SJCRH30 (cell line): ENCODE measurements around the gene LIN37. TPM values are rescaled to one million over a fixed set of nuclear protein-coding genes. Genes with fewer than 3 reads are reported as not detected.
"Not testable (repeated sequence)": the region's sequence is repeated elsewhere in the genome, so short reads cannot be mapped to it uniquely, and the experiment has no call there.

Source experiments
- DNase-seq, 2 experiments: peaks; one replicate each; pipeline ENCODE4 v3.0.0-alpha.2; 2015 to 2020
- H3K27ac ChIP-seq: fragments of 250-450 bp; sonication (Bioruptor Pico); 2 replicates; pipeline ENCODE4 v1.5.1; 2020; ENCODE audit warnings: mild to moderate bottlenecking, moderate library complexity
- H3K27me3 ChIP-seq: fragments of 250-450 bp; sonication (Bioruptor Pico); 2 replicates; pipeline ENCODE4 v1.5.1; 2020; ENCODE audit warnings: mild to moderate bottlenecking, moderate library complexity
- H3K36me3 ChIP-seq: fragments of 250-450 bp; sonication (Bioruptor Pico); 2 replicates; pipeline ENCODE4 v1.5.1; 2020; ENCODE audit warnings: mild to moderate bottlenecking, moderate library complexity
- H3K4me1 ChIP-seq: fragments of 250-450 bp; sonication (Bioruptor Pico); 2 replicates; pipeline ENCODE4 v1.5.1; 2020; ENCODE audit warnings: mild to moderate bottlenecking, moderate library complexity
- H3K4me3 ChIP-seq: fragments of 250-450 bp; sonication (Bioruptor Pico); 2 replicates; pipeline ENCODE4 v1.5.1; 2020; ENCODE audit warnings: mild to moderate bottlenecking, moderate library complexity
- H3K9me3 ChIP-seq: fragments of 250-450 bp; sonication (Bioruptor Pico); replicated peaks from 2 replicates; pipeline ENCODE4 v1.5.1; 2020; ENCODE audit warnings: mild to moderate bottlenecking, moderate library complexity
- total RNA-seq: library from RNA; depleted of rRNA; stranded (reverse); fragments of >200 nt; shearing (Covaris generic); gene quantifications from 2 replicates; pipeline ENCODE4 v1.2.3, GENCODE V29; 2014

The LIN37 gene
- total RNA-seq, 1 experiment from 2014 or later = 4.9 TPM

GRCh38 chr19:35757749-35758608 lies 9.6 kb downstream of the LIN37 start, which contains the start of gene PROSER3:
TSS of gene PROSER3 (plus strand) at chr19:35758176. CDS start at chr19:35758216, 40 bp downstream.
- peak; percentile 99 to 100 for DNase-seq
- Histone ChIP-seq H3K4me3 (peak within 1 kb of the TSS; percentile 91), H3K27me3 (no peaks in the 10 kb centered on the region), H3K4me1 (peaks cover 8% of the 10 kb centered on the region; the same call in 1 of the 2 replicates), H3K9me3 (no peaks in the 10 kb centered on the region), H3K27ac (peak within 1 kb of the TSS; percentile 89), H3K36me3 (peaks cover 16% of the 10 kb centered on the region; the same call in 1 of the 2 replicates)

DNA sequence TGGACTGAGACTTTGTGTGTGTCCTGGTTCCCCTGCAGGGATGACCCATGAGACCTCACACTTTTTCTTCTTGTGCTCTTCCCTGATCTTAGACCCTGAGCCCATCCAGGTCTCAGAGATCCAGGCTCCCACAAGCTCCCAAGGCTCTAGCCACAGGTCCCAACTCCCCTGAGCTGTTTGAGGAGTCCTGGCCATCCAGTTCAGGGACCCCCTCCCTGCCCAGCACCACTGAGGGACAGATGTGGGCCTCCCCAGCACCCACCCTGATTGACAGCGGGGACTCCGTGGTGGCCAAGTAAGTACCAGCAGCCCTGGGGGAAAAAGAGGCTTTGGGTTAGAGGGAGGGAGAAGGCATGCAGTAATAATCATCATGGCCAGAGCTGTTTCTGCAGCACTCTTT lies 11.3 kb downstream of the LIN37 start:
- no peak overlapping the region for H3K27ac ChIP-seq
- H3K27me3 ChIP-seq = no peaks in the 10 kb centered on the region
- peaks cover 17% of the 10 kb centered on the region; the same call in 1 of the 2 replicates for H3K36me3 ChIP-seq
- DNase-seq = no peak
- no peaks in the 10 kb centered on the region for H3K9me3 ChIP-seq
- H3K4me3 ChIP-seq = no peak overlapping the region
- peaks cover 8% of the 10 kb centered on the region; the same call in 1 of the 2 replicates for H3K4me1 ChIP-seq

DNA sequence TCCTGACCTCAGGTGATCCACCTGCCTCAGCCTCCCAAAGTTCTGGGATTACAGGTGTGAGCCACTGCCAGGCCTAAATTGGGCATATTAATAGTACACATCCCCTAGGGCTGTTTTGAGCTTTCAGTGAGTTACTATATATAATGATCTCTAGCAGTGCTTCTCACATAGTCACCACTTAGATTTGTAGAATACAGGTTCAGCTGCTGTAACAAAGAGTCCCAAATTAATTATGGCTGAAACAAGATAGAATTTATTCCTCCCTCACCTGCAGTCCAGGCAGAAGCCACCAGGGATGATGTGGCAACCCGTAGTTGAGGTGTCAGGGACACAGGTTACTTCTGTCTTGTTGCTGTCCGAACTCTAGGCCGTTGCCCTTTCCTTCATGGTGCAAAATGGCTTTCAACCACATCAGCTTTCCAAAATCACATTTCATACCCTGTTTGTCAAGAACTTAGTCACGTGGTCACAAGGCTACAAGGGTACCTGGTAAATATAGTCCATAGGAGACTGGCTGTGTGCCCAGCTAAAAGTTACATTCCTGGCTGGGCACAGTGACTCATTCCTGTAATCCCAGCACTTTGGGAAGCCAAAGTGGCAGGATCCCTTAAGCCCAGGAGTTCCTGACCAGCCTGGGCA lies 12.5 kb downstream of the LIN37 start:
- Histone ChIP-seq H3K4me1 (peaks cover 8% of the 10 kb centered on the region; the same call in 1 of the 2 replicates), H3K27ac (no peak overlapping the region), H3K27me3 (no peaks in the 10 kb centered on the region), H3K4me3 (no peak overlapping the region), H3K36me3 (peaks cover 17% of the 10 kb centered on the region; the same call in 1 of the 2 replicates), H3K9me3 (no peaks in the 10 kb centered on the region)
- DNase-seq = no peak

- H3K4me3 ChIP-seq = no peak overlapping the region
- H3K27ac ChIP-seq = no peak overlapping the region
- H3K27me3 ChIP-seq = no peaks in the 10 kb centered on the region
- no peak for DNase-seq
- no peaks in the 10 kb centered on the region for H3K4me1 ChIP-seq
- no peaks in the 10 kb centered on the region for H3K9me3 ChIP-seq
- H3K36me3 ChIP-seq = peaks cover 17% of the 10 kb centered on the region; the same call in 1 of the 2 replicates
Measured at GRCh38 chr19:35764432-35765315, 16.3 kb downstream of the LIN37 start.

GRCh38 chr19:35766571-35767104 lies 18.3 kb downstream of the LIN37 start:
- Histone ChIP-seq H3K4me1 (no peaks in the 10 kb centered on the region), H3K27ac (no peak overlapping the region), H3K27me3 (no peaks in the 10 kb centered on the region), H3K36me3 (peaks cover 5% of the 10 kb centered on the region; the same call in 1 of the 2 replicates), H3K4me3 (no peak overlapping the region), H3K9me3 (no peaks in the 10 kb centered on the region)
- no peak for DNase-seq

DNA sequence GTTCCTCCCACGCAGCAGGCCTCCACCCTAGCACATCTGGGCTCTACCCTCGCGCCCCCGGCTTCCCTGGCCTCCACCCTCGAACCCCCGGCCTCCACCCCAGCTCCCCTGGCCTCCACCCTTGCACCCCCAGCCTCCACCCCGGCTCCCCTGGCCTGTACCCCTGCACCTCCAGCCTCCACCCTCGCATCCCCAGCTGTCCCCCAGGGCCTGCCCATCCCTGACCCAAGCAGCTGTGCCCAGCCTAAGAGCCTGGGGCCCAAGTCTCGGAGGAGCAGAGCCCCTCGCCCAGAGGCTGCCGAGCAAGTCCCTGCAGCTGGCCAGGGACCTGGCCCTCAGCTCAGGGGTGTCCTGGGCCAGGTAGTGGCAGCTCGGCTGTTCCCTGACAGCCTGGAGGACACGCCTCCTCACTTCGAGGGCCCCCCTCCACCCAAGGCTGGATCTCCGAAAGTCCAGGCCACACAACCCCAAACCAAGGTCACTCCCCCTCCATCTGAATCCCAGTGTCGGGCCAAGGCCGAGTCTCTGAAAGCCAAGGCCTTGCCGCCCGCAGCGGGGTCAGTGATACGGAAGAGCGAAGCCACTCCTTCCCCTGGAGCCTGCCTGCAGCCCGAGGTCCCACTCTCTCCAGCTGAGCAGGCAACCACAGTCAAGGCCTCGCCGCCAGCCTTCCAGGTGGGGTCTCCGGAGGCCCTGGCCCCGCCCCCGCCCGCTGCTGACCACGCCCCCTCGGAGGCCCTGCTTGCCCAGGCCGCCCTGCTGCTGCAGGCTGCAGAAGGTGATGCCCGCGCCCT lies 19.1 kb downstream of the LIN37 start:
- no peak for DNase-seq
- Histone ChIP-seq H3K4me3 (no peak overlapping the region), H3K9me3 (no peaks in the 10 kb centered on the region), H3K27ac (no peak overlapping the region), H3K27me3 (no peaks in the 10 kb centered on the region), H3K36me3 (peaks cover 5% of the 10 kb centered on the region; the same call in 1 of the 2 replicates), H3K4me1 (no peaks in the 10 kb centered on the region)

DNA sequence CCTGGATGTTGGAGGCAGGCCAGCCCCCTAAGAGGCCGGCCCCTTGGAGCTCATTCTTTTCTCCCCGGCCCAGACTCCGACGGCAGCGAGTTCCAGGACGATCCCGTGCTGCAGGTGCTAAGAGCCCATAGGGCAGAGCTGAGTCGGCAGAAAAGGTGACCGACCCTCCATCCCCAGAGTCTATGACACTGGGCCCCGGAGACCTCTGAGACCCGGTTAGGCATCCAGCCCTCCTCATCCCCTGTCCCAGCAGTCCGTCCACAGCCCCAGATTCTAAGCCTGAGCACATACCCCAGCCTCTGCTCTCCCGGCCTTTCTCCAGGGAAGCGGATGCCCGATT lies 19.7 kb downstream of the LIN37 start:
- Histone ChIP-seq H3K4me1 (no peaks in the 10 kb centered on the region), H3K27ac (no peak overlapping the region), H3K36me3 (peaks cover 5% of the 10 kb centered on the region; the same call in 1 of the 2 replicates), H3K9me3 (no peaks in the 10 kb centered on the region), H3K4me3 (no peak overlapping the region), H3K27me3 (no peaks in the 10 kb centered on the region)
- no peak for DNase-seq

DNA sequence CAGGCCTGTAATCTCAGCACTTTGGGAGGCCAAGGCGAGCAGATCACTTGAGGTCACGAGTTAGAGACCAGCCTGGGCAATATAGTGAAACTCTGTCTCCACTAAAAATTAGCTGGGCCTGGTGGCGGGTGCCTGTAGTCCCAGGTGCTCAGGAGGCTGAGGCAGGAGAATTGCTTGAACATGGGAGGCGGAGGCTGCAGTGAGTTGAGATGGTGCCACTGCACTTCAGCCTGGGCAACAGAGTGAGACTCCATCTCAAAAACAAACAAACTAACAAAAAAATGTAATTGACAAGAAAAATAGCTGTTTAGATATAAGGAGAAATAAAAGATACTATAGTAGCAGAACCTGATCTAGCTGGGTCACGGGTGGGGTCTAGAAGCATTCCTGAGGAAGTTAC lies 24.0 kb downstream of the LIN37 start:
- not testable (repeated sequence) for H3K27ac ChIP-seq, H3K4me3 ChIP-seq, H3K36me3 ChIP-seq, H3K27me3 ChIP-seq, H3K9me3 ChIP-seq, DNase-seq
- peaks cover 13% of the 10 kb centered on the region for H3K4me1 ChIP-seq

GRCh38 chr19:35773020-35773806 lies 24.8 kb downstream of the LIN37 start:
- Histone ChIP-seq H3K4me1 (peaks cover 15% of the 10 kb centered on the region), H3K36me3 (no peaks in the 10 kb centered on the region), H3K27me3 (no peaks in the 10 kb centered on the region), H3K9me3 (no peaks in the 10 kb centered on the region), H3K27ac (no peak overlapping the region), H3K4me3 (no peak overlapping the region)
- peak in 1 of 2 experiments; percentile 42 for DNase-seq

GRCh38 chr19:35774274-35775045 lies 26.1 kb downstream of the LIN37 start:
- Histone ChIP-seq H3K27me3 (no peaks in the 10 kb centered on the region), H3K4me1 (peaks cover 15% of the 10 kb centered on the region), H3K27ac (no peak overlapping the region), H3K9me3 (no peaks in the 10 kb centered on the region), H3K4me3 (peak overlapping the region; percentile 69), H3K36me3 (no peaks in the 10 kb centered on the region)
- peak in 1 of 2 experiments; percentile 30 for DNase-seq

DNA sequence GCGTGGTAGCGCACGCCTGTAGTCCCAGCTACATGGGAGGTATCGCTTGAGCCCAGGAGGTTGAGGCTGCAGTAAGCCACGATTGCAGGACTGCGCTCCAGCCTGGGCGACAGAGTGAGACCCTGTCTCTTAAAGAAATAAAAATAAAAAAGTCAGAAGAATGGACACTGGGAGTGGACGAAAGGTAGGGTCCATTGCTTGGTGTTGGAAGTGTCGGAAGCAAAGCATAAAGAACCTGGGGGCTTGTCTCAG lies 26.6 kb downstream of the LIN37 start:
- no peak overlapping the region for H3K27ac ChIP-seq
- peak overlapping the region; percentile 69 for H3K4me3 ChIP-seq
- DNase-seq = no peak
- H3K36me3 ChIP-seq = no peaks in the 10 kb centered on the region
- H3K9me3 ChIP-seq = no peaks in the 10 kb centered on the region
- no peaks in the 10 kb centered on the region for H3K27me3 ChIP-seq
- peaks cover 15% of the 10 kb centered on the region for H3K4me1 ChIP-seq

DNA sequence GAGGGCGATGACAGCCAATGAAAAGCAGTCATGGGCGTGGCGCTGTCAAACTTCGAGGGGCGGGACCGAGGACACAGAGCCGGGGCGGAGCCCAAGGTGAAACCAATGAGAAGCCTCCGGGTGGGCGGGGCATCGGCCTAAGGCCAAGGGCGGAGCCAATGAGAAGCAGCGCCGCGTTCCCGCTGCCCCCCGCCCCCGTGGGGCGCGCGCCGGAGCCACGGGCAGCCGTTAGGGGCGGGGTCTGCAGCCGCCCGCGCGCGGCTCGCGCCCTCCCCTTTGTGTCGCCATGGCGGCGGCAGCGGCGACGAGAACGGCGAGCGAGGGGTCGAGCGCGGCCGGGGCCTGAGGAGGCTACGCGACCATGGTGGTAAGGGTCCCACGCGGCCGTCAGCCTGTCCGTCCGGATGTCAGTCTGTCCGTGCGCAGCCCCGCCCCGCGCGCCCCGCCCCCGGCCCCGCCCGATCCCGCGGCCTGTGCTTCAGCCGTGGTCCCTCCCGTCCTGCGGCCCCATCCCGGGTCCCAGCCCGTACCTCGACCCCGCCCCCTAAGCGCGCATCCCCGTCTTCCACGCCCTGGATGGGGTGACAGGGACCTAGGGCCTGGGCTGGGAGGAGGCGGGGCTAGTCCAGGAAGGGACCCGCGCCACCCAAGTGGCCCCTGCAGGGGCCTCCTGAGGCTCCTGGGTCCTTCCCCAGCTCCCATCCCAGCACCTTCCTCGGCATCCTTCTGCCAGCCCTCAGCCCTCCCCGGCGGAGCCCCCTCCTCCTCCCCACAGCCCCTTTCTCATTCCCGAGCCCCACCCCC lies 27.1 kb downstream of the LIN37 start, which contains the start of gene ARHGAP33:
ARHGAP33 (plus strand) TSS at position 267 of the 804 bp plus-strand sequence; CDS start at position 362, 95 bp downstream.
- Histone ChIP-seq H3K27ac (peak within 1 kb of the TSS; percentile 46; the same call in 1 of the 2 replicates), H3K36me3 (no peaks in the 10 kb centered on the region), H3K27me3 (no peaks in the 10 kb centered on the region), H3K4me1 (peaks cover 15% of the 10 kb centered on the region), H3K9me3 (no peaks in the 10 kb centered on the region), H3K4me3 (peak within 1 kb of the TSS; percentile 69)
- peak; percentile 99 to 100 for DNase-seq
